Limb (tissue), 2 donors: ENCODE results near the gene MAML2.

Experiments
- DNase-seq, 2 donors: peaks; one replicate each; pipeline ENCODE4 v3.0.0-alpha.2; 2016; ENCODE audit errors: extremely low spot score in 2 of 2

Gene MAML2

DNA sequence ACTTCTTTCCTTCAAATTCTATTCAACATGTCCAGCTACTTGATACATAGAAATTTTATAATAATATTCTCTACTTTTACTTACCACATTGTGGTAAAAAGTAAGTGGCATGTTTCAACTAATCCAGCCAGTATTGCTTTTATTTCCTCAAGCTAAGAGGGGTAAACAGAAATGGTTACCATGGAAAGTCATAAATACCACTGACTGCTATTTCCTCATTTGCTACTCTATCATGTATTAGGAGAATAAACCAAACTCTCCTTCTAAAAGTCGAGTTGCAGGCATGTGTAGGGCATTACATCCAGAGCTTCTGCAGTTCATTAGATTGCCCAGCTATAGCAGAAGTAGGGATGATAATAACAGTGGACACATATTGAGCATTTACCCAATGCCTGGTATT, 208.4 kb downstream of the MAML2 start:
- DNase-seq, result peak in 1 of 2 donors; percentile 56

- no peak for DNase-seq
Observed at GRCh38 chr11:96132437-96132836, 210.6 kb downstream of the MAML2 start.

DNA sequence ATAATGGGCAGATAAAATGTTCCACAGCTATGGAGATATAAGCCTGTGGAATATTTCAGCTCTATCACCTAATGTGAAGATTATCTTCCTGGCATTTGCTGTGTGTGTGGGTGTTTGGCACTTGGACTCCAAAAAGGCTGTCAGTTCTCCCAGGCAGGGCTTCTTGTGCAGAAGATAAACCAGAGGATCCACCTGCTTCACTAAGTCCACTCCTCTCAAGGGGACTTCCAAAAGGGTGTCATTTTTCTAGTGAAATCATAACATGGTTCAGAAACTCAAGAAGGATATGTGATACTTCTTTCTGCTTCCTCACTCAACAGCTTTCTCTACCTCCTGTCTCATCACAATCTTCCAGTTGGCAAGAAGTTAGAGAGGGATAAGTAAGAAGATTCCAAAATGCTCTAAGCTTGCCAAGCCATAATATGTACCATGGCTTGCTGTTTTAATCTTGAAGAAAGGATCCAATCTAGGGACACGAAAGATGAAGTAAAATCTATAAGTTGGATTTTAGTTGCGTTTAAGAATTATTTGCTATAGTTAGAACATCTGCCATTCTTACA, 212.9 kb downstream of the MAML2 start:
- DNase-seq, result no peak

DNA sequence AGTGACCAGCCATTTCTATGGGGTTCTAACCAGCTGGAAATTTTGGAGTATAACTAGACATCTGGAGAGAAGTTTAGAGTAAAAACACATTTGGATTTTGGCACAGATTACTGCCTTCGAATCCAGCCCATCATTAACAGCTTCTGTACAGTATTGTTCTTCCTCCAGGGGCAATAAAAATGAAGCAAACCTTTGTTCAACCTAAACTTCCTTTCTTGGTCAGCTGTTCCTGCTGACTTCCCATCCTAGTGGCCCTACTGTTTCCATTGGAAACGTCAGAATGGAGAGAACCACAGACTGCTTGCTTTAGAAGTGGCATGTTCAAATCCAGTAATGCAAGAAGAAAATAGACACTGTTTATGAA, 215.4 kb downstream of the MAML2 start:
- DNase-seq, result peak in 1 of 2 donors; percentile 88

DNA sequence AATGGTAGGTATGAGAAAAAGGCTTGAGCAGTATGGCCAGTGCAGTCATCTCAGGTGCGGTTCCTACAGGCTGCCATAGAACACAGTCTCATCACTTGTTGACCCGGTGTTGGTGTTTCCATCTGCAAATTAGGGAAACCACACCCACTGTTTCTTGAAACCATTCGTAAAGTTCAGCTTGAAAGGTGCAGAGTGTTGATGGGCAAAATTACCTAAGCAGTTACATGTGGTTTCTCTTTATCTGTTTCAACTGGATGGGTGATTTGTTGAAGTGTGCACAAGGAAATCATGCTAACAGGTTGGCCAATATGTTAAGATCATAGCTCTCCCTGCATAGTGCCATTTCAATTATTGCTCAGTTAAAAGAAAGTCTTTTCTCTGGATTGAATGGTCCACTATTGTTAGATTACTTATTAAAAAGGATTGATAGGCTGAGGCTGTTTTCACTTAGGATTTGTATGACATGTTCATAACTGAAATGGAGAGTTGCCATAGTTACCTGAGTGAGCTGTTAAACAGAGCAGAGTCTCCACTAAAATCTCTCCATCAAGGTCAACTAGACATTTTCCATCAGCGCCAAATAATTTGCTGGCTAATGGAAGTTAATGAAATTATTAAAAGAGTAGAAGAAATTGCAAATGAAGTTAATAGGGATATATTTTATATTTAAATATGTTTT, 215.9 kb downstream of the MAML2 start:
- DNase-seq, result peak in 1 of 2 donors; percentile 64

GRCh38 chr11:96125400-96125799, 217.6 kb downstream of the MAML2 start:
- DNase-seq, result no peak

- DNase-seq, result no peak
Observed at GRCh38 chr11:96124155-96124554, 218.8 kb downstream of the MAML2 start.

- no peak for DNase-seq
Observed at GRCh38 chr11:96123301-96123700, 219.7 kb downstream of the MAML2 start.

- DNase-seq, result no peak
Observed at GRCh38 chr11:96122601-96123074, 220.4 kb downstream of the MAML2 start.

- no peak for DNase-seq
Observed at GRCh38 chr11:96119211-96119610, 223.8 kb downstream of the MAML2 start.

- DNase-seq, result no peak
Observed at GRCh38 chr11:96116376-96116775, 226.6 kb downstream of the MAML2 start.

DNA sequence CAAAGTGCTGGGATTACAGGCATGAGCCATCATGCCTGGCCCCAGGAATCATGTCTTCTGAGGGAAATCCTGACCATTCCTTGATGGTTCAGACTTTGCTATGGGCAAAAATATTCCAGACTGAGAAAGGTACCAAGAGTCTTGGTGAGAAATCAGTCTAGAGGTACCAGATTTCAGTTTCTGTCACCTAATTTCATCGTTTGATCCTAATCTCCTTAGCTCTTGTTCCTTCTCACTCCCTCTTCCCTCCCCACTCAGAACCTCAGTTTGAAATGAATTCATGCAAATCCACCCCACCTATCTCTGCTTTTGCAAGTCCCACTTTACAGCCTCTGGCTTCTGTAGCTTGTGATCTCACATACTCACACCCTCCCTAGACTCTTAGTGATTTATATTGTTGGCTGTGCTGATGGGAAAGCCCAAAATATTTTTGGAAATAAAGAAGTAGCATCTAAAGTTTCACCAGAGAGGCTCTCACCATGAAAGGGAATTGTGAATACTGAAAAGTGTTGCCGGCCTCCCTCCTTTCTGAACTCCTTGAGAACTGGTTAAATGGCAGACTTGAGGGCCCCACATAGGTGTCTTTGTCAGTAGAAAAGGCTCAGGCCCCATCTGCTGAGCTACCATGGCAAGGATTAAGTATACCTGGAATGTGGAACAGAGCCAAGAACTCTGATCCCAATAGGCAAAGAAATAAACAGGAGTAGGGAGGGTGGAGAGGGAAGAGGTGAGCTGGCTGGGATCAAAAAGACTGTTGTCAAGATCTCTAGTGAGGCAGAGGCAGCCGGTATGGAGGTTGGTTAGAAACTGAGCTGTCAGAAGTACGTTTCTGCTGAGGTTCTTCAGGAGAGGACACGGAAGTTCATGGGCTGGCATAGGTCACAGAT, 228.6 kb downstream of the MAML2 start:
- DNase-seq, result no peak

GRCh38 chr11:96113193-96113681, 229.8 kb downstream of the MAML2 start:
- DNase-seq, result peak in 1 of 2 donors; percentile 52

- no peak for DNase-seq
Observed at GRCh38 chr11:96112192-96113128, 230.5 kb downstream of the MAML2 start.

- DNase-seq, result no peak
Observed at GRCh38 chr11:96111308-96111707, 231.7 kb downstream of the MAML2 start.

DNA sequence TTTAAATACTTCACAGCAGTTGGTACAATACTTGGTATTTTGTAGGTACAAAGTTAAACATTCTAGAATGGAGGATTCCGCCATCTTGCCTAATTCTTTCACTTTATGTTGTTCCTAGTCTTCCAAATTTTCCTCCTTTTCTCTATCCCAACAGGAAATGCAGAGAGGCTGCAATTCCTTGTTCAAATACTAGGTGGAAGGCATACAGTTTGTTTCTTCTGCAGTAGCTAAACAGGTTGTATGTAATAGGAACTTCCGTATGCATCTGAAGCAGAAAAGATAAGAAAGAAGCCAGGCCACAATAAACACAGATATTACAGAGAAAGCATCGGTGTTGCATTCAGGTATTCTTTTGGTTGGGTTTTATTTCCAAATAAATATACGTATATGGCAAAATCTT, 232.7 kb downstream of the MAML2 start:
- DNase-seq, result no peak

DNA sequence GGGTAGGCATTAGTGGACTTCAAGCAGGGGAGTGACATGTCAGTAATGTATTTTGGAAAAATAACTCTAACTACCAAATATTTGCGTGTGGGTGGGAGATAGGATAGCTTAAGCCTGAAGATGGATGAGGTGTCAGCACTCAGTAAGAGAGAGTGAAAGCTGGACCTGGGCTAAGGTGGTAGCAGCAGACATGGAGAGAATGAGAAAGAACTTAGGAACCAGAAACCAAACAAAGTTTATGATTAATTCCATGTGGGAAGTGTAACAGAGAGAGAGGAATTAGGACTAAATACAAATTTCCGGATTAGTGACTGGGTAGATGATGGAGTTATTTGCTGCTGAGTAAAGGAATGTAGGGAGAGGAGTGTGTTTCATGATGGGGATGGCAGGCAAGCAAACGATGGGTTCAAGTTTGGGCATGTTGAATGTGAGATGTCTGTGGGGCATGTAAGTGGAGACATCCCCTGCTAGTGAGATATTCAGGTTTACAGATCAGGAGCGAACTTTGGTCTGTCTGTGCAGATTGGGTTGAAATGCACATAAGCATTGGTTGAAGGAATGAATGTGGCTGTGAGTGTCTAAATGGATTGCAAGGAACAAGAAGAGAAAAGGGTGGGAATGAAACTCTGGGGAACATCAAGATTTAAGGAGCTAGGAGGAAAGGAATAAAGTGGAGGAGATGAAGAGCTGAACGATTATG, 233.5 kb downstream of the MAML2 start:
- no peak for DNase-seq

DNA sequence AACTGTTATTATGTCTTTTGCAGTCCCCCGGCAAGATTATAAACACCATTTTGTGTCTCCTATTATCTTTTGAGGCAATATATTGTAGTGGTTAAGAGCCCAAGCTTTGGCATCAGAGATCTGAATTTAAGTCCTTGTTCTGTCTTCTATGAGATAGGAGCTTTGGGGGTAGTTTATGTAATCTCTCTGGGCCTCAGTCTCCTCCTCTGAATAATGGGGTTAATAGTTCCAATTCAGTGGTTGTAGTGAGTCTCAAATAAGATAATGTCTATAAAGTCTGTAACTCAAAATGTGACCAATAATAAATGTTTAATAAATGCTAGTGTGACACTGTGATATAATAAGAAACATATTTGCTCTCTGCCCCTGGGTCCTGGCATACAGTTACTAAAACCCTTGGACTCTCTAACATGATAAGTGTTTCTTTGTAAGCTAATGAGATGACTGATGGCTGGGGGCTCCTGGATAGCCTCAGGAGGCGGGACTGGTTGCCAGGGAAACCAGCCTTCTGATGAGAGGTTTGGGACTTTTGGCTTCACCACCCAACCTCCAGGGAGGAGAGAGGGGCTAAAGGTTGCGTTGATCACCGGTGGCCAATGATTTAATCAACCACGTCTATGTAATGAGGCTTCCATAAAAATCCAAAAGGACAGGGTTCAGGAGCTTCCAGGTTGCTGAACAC, 235.7 kb downstream of the MAML2 start:
- no peak for DNase-seq

- no peak for DNase-seq
Observed at GRCh38 chr11:96106645-96107044, 236.3 kb downstream of the MAML2 start.

DNA sequence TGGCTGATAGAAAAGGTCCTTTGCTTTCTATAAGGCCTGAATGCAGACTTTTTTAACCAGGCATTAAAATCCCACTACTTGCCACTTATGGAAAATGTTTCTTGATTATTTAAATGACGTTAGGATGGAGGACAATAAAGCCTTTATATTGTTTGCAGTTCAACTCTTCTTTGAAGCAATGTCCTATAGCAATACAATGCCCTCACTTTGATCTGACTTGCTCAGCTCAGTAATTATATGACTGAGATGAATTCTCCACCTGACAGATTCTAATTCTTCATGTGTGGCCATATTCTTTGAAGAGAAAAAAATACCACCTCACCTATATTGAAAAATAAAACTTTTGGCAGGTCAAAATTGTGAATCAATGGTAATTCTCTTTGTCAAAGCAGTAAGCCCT, 237.1 kb downstream of the MAML2 start:
- DNase-seq, result no peak
